AG09319 (cell line): ENCODE measurements around the gene PLA2G2E.

Source experiments
- DNase-seq: peaks from one replicate; pipeline ENCODE4 v3.0.0-alpha.2; 2010; ENCODE audit warnings: low read depth; ENCODE audit errors: extremely low read depth
- TF ChIP-seq, protein P1 (sequence below): IDR thresholded peaks from 2 replicates; pipeline ENCODE4 v1.5.1; 2011; ENCODE audit warnings: low read depth, mild to moderate bottlenecking, inconsistent platforms, low read length, moderate library complexity

PLA2G2E gene

DNA sequence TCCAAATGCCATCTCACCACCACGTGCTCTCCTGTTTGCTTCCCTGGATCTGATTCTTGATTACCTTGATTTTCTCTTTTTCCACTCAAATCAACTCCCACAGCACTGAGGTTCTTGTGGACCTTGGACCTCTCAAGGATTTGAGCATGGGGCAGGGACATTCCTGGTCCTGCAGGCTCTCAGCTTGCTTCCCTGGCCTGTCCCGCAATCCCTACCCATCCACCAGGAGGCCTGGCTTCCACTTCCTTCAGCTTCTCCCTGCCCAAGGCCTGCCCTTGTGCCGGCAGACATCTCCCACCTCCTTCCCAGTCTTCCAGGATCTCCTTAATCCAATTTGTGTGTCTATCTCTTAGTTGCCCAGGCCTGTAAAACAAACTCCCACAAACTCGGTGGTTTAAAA lies 34.4 kb upstream of the PLA2G2E start:
- DNase-seq: no peak
- TF ChIP-seq, protein P1, sequence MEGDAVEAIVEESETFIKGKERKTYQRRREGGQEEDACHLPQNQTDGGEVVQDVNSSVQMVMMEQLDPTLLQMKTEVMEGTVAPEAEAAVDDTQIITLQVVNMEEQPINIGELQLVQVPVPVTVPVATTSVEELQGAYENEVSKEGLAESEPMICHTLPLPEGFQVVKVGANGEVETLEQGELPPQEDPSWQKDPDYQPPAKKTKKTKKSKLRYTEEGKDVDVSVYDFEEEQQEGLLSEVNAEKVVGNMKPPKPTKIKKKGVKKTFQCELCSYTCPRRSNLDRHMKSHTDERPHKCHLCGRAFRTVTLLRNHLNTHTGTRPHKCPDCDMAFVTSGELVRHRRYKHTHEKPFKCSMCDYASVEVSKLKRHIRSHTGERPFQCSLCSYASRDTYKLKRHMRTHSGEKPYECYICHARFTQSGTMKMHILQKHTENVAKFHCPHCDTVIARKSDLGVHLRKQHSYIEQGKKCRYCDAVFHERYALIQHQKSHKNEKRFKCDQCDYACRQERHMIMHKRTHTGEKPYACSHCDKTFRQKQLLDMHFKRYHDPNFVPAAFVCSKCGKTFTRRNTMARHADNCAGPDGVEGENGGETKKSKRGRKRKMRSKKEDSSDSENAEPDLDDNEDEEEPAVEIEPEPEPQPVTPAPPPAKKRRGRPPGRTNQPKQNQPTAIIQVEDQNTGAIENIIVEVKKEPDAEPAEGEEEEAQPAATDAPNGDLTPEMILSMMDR: no peak; the same call in 1 of the 2 replicates

DNA sequence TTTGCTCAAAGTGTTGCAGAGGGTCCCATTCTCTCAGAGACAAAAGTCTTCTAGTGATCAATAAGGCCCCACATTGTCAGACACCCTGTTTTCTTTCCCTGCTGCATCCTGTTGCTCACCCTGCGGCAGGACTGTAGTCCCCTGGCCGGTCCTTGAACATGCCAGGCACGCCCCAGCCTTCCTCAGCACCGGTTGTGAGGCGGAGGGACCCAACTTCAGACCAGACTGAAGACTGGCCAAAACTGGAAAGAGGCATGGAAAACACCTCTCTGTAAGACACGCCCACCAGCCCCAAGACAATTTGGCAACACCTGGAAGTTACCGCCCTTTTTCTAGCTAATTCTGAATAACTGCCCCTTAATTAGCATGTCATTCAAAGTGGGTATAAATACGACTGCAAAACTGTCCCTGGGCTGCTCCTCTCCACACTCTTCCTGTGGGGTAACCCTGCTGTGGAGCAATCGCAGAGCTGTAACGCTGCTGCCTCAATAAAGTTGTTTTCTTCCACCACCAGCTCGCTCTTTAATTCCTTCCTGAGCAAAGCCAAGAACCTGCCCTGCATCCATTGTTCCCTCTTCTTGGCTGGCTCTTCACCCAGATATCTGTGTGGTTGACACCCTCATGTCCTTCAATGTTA lies 32.2 kb upstream of the PLA2G2E start:
- TF ChIP-seq, protein P1: no peak
- DNase-seq: no peak

DNA sequence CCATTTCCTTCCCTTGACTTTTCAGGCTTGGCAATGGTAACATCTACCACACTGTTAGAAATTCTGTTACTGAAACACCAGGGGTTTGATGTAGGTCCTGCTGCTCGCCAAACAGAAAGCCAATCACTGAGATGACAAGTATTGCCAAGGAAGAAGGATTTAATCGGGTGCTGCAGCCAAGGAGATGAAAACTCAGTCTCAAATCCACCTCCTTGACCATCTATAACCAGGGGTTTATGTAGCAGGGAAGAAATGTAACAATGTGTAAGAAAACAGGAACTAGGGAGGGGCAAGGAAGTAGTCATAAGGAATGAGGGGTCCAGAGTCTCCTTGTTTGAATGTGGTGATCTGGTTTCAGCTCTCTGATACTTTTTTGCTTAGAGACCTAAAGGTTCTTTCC lies 30.6 kb upstream of the PLA2G2E start:
- no peak for DNase-seq
- TF ChIP-seq, protein P1: no peak

DNA sequence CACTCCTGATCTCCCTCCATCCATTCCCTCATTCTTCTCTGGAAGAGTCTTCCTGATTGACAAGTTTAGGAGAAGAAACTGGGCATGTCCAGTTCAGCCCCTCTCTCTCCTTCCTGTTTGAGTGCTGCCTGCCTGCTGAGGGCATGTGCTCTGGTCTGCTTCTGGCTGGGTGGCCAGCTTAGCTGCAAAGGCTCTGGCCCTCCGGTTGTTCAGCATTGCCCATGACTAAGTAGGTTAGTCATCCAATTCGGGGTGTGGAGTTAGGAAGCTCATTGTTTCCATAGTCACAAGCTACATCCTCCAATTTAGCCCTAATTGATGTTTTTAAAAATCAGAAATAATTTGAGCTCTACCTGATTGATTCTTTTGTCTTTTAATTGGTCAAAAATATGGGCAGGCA lies 25.6 kb upstream of the PLA2G2E start:
- DNase-seq: peak; percentile 15
- TF ChIP-seq, protein P1: no peak

DNA sequence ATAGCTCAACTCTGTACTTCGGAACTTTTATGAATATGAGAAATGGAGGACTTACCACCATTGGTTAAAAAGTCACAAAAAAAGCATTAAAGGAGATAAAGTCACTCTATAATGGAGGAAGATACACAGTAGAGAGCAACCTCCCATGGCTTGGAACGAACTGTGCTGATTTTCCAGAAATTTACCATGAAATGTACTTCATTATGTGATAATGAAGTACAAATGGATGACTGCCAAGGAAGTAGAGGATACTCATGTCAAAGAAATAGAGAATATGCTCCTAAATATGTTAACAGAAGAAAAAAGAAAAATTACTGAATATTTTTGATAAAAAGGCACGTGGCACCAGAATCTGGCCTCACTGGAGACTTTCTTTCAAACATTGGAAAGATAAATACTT lies 23.6 kb upstream of the PLA2G2E start:
- no peak for DNase-seq
- TF ChIP-seq, protein P1: no peak

DNA sequence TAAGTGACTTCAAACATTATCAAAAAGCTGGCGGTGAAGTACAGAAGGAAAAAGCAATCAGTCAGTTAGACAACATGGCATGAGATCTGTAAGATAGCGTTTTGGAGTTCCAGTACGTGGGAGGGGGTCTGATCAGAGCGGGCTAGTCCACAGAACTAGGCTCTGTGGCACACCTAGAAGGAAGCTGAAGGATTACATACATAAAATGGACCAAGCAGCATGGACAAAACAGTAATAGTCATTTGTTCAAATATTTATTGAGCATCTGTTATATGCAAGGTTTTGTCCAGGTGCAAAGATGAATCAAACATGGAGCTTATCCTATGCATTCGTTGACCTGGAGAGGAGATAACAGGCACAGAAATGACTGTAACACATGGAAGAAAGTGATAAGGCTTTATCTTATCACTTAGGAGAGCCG lies 22.9 kb upstream of the PLA2G2E start:
- DNase-seq: no peak

DNA sequence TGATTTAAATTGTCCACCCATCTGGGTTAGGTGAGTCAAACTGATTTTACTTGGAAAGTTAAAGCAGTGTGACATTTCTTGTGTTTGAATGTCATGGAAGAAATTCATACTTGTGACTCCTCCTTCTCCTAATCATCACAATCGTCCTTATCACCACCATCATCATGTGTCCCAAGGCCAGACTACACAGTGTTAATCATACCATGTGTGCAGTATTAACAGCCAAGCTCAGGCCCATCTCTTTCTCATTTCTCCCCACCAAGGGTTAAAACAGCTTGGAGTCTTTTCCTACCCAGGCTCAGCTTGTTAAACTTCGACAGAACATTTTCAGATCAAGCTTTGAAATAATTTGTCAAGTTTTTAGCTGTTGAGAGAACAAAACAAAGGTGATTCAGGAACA lies 22.5 kb upstream of the PLA2G2E start:
- DNase-seq: no peak
- TF ChIP-seq, protein P1: no peak

More for the DNA sequence above, 22.9 kb upstream of the PLA2G2E start:
- TF ChIP-seq, protein P1: no peak
